GM23248 (cell line): ENCODE data around the gene CHST13. TPM values are rescaled to one million over a fixed set of nuclear protein-coding genes. Genes with fewer than 3 reads are reported as not detected.

Experiments
- DNase-seq: peaks from one replicate; pipeline ENCODE4 v3.0.0-alpha.2; 2015
- H2AFZ ChIP-seq: fragments of 200-600 bp; sonication (generic); 2 replicates; pipeline ENCODE4 v1.6.1; 2016; ENCODE audit warnings: antibody characterized with exemption
- H3F3A ChIP-seq: fragments of 200-600 bp; sonication (generic); 2 replicates; pipeline ENCODE4 v1.6.1; 2016; ENCODE audit warnings: mild to moderate bottlenecking, antibody characterized with exemption, mixed run types; ENCODE audit not compliant: insufficient read depth
- H3K27ac ChIP-seq: fragments of 200-600 bp; sonication (generic); 2 replicates; pipeline ENCODE4 v1.5.1; 2016; ENCODE audit warnings: mild to moderate bottlenecking
- H3K27me3 ChIP-seq: fragments of 200-600 bp; sonication (generic); replicated peaks from 2 replicates; pipeline ENCODE4 v1.6.1; 2016; ENCODE audit warnings: mild to moderate bottlenecking; ENCODE audit not compliant: insufficient read depth
- H3K36me3 ChIP-seq: fragments of 200-600 bp; sonication (generic); 2 replicates; pipeline ENCODE4 v1.6.1; 2016; ENCODE audit warnings: low read depth, mild to moderate bottlenecking
- H3K4me1 ChIP-seq: fragments of 200-600 bp; sonication (generic); 2 replicates; pipeline ENCODE4 v1.6.1; 2016; ENCODE audit warnings: mild to moderate bottlenecking; ENCODE audit not compliant: insufficient read depth
- H3K4me2 ChIP-seq: fragments of 200-600 bp; sonication (generic); one replicate; pipeline ENCODE4 v1.6.1; 2016; ENCODE audit warnings: mild to moderate bottlenecking; ENCODE audit not compliant: unreplicated experiment
- H3K4me3 ChIP-seq: fragments of 200-600 bp; sonication (generic); 2 replicates; pipeline ENCODE4 v1.5.1; 2016; ENCODE audit warnings: mild to moderate bottlenecking
- H3K79me2 ChIP-seq: fragments of 200-600 bp; sonication (generic); 2 replicates; pipeline ENCODE4 v1.6.1; 2016; ENCODE audit warnings: mild to moderate bottlenecking; ENCODE audit not compliant: insufficient read depth
- H3K9ac ChIP-seq: fragments of 200-600 bp; sonication (generic); 2 replicates; pipeline ENCODE4 v1.6.1; 2016; ENCODE audit warnings: mild to moderate bottlenecking
- H3K9me2 ChIP-seq: fragments of 200-600 bp; sonication (generic); 2 replicates; pipeline ENCODE4 v1.6.1; 2016; ENCODE audit warnings: mixed run types, mild to moderate bottlenecking, moderate library complexity; ENCODE audit not compliant: insufficient read depth
- H3K9me3 ChIP-seq: fragments of 200-600 bp; sonication (generic); one replicate; pipeline ENCODE4 v1.6.1; 2017; ENCODE audit warnings: low read depth
- H4K20me1 ChIP-seq: fragments of 200-600 bp; sonication (generic); 2 replicates; pipeline ENCODE4 v1.6.0; 2016; ENCODE audit not compliant: insufficient read depth
- EZH2 ChIP-seq: fragments of 200-600 bp; sonication (generic); IDR thresholded peaks from 2 replicates; pipeline ENCODE4 v1.6.1; 2018; ENCODE audit warnings: antibody characterized with exemption, mild to moderate bottlenecking; ENCODE audit not compliant: insufficient read depth, poor library complexity, severe bottlenecking
- EZH2phosphoT487 ChIP-seq: fragments of 200-600 bp; sonication (generic); IDR thresholded peaks from 2 replicates; pipeline ENCODE4 v1.6.1; 2018; ENCODE audit warnings: antibody characterized with exemption, moderate library complexity, mild to moderate bottlenecking, low read depth; ENCODE audit not compliant: insufficient read depth
- WGBS, 2 experiments: methylation state at CpG; one replicate each; pipeline ENCODE4 v1.1.6; 2015 to 2017; ENCODE audit warnings: low lambda C conversion rate in 2 of 2, low coverage in 1 of 2; ENCODE audit errors: missing lambda C conversion rate in 2 of 2; 5-methylcytosine and 5-hydroxymethylcytosine counted together
- in situ Hi-C: fragments of 300-500 bp; cut with MboI; formaldehyde crosslinking; loops from 2 replicates; pipeline ENCODE4 v1.15.0; 2020
- polyA plus RNA-seq: library from polyadenylated mRNA; unstranded; fragments of >200 nt; fragmentation: Nextera tagmentation; extraction: Ambion mirVana; gene quantifications from 2 replicates; pipeline ENCODE4 v1.2.1, GENCODE V29; 2016
- total RNA-seq: library from RNA; depleted of rRNA; stranded (reverse); fragments of >200 nt; shearing (Covaris generic); gene quantifications from 2 replicates; pipeline ENCODE4 v1.2.3, GENCODE V29; 2014

CHST13 gene
- total and polyA plus RNA-seq, 2 experiments from 2014 or later: 0.11 TPM; not detected in 1

- no peaks in the 10 kb centered on the region for H4K20me1 ChIP-seq
- peaks cover 22% of the 10 kb centered on the region for H3F3A ChIP-seq
- DNase-seq: no peak
- in situ Hi-C loops: no loop called here
- H3K9me2 ChIP-seq: no peaks in the 10 kb centered on the region
- no peaks in the 10 kb centered on the region for H3K79me2 ChIP-seq
- H3K9ac ChIP-seq: no peak overlapping the region
- H3K4me1 ChIP-seq: peaks cover 12% of the 10 kb centered on the region
- 42% methylated on average over 5 of the region's 5 CpGs for WGBS, 2 experiments
- no peak overlapping the region for H2AFZ ChIP-seq
- H3K4me2 ChIP-seq: no peak overlapping the region
- H3K9me3 ChIP-seq: no peaks in the 10 kb centered on the region
- TF ChIP-seq EZH2phosphoT487 (no peak), EZH2 (no peak)
- no peak overlapping the region for H3K4me3 ChIP-seq
- H3K27me3 ChIP-seq: peaks cover 14% of the 10 kb centered on the region
- H3K27ac ChIP-seq: no peak overlapping the region
- H3K36me3 ChIP-seq: no peaks in the 10 kb centered on the region
Measured at GRCh38 chr3:126538966-126539365, 15.0 kb downstream of the CHST13 start.

- in situ Hi-C loops: no loop called here
- Histone ChIP-seq H3K4me1 (peaks cover 12% of the 10 kb centered on the region), H3K79me2 (no peaks in the 10 kb centered on the region), H2AFZ (no peak overlapping the region), H3K27ac (peak overlapping the region; percentile 60), H3K4me3 (no peak overlapping the region), H3K9me3 (no peaks in the 10 kb centered on the region), H3K27me3 (peaks cover 7% of the 10 kb centered on the region; the same call in 1 of the 2 replicates), H3K9ac (peak overlapping the region; percentile 33; the same call in 1 of the 2 replicates), H3K36me3 (no peaks in the 10 kb centered on the region), H4K20me1 (no peaks in the 10 kb centered on the region), H3F3A (peaks cover 22% of the 10 kb centered on the region), H3K9me2 (no peaks in the 10 kb centered on the region), H3K4me2 (peak overlapping the region; percentile 11)
- WGBS, 2 experiments: 89 to 90% methylated on average over 10 of the region's 10 CpGs
- DNase-seq: no peak
- TF ChIP-seq EZH2phosphoT487 (no peak), EZH2 (no peak)
Measured at GRCh38 chr3:126539558-126540250, 15.7 kb downstream of the CHST13 start.

GRCh38 chr3:126540342-126540849, 16.4 kb downstream of the CHST13 start:
- peak; percentile 99 for DNase-seq
- H3K4me3 ChIP-seq: no peak overlapping the region
- TF ChIP-seq EZH2phosphoT487: no peak
- no peak for TF ChIP-seq EZH2
- H3K9ac ChIP-seq: peak overlapping the region; percentile 33; the same call in 1 of the 2 replicates
- no peaks in the 10 kb centered on the region for H3K9me2 ChIP-seq
- peak overlapping the region; percentile 60 for H3K27ac ChIP-seq
- peaks cover 22% of the 10 kb centered on the region for H3F3A ChIP-seq
- no peaks in the 10 kb centered on the region for H3K36me3 ChIP-seq
- H3K79me2 ChIP-seq: no peaks in the 10 kb centered on the region
- 2 to 3% methylated on average over 9 of the region's 9 CpGs for WGBS, 2 experiments
- no peak overlapping the region for H2AFZ ChIP-seq
- peaks cover 12% of the 10 kb centered on the region for H3K4me1 ChIP-seq
- H4K20me1 ChIP-seq: no peaks in the 10 kb centered on the region
- H3K27me3 ChIP-seq: 0 out of 2 replicates have a peak, but pooled peaks cover 5% of the 10 kb centered on the region
- no peaks in the 10 kb centered on the region for H3K9me3 ChIP-seq
- in situ Hi-C loops: no loop called here
- peak overlapping the region; percentile 11 for H3K4me2 ChIP-seq

DNA sequence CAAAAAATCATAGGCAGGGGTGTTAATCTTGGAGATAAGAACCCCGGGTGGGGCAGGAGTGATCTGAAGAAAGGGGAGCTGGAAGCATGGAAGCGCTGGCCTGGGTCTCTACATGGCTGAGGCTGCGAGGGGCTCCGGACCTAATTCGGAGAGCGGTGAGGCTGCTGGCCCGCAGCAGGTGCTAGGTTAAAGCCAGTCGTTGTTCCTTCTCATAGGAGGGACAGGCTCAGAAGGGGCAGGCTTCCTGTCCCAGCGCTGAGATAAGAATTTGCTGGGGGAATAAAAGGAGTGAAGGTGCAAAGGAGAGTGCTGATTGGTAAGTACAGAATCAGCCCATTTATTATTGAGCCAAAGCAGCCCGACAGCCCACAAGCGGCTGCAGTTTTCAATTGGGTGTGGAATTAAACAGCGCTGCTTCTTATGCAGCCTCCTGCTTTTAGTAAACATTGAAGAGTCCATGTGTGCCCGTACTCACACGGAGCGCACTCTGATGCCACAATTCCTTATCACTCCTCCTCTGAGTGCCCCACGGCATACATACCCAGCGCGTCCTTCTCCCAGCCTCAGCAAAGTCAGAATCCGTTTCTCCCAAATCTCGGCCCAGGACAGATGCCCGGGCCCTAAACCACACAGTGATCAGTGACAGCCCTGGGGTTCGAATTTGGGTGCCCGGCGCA, 17.1 kb downstream of the CHST13 start:
- H3K4me3 ChIP-seq: no peak overlapping the region
- no peaks in the 10 kb centered on the region for H3K79me2 ChIP-seq
- H3K4me2 ChIP-seq: peak overlapping the region; percentile 11
- no peak overlapping the region for H2AFZ ChIP-seq
- in situ Hi-C loops: no loop called here
- DNase-seq: no peak
- H3K9me2 ChIP-seq: no peaks in the 10 kb centered on the region
- H3F3A ChIP-seq: peaks cover 22% of the 10 kb centered on the region
- no peak overlapping the region for H3K9ac ChIP-seq
- peak overlapping the region; percentile 37 for H3K27ac ChIP-seq
- 85 to 86% methylated on average over 24 of the region's 24 CpGs for WGBS, 2 experiments
- H4K20me1 ChIP-seq: no peaks in the 10 kb centered on the region
- no peaks in the 10 kb centered on the region for H3K36me3 ChIP-seq
- no peaks in the 10 kb centered on the region for H3K9me3 ChIP-seq
- H3K4me1 ChIP-seq: peaks cover 12% of the 10 kb centered on the region
- no peaks in the 10 kb centered on the region for H3K27me3 ChIP-seq
- TF ChIP-seq EZH2 (no peak), EZH2phosphoT487 (no peak)
